ENCODE data around the gene CDC23. TPM values are rescaled to one million over a fixed set of nuclear protein-coding genes. Genes with fewer than 3 reads are reported as not detected.
A peak's percentile ranks its signal among the peaks of the same experiment; 100 is the strongest.
"Not testable (repeated sequence)": the region's sequence is repeated elsewhere in the genome, so short reads cannot be mapped to it uniquely, and the experiment has no call there.

CDC23 gene
- total RNA-seq, 2 donors from 2014 or later = 40.9 to 45.7 TPM

- Histone ChIP-seq H3K27me3 (ENCODE audit: control insufficient read depth, insufficient read depth, low read length, poor library complexity, severe bottlenecking) (no peaks in the 10 kb centered on the region), H3K27ac (ENCODE audit: low read depth, low read length) (no peak overlapping the region), H3K9ac (ENCODE audit: extremely low read depth, low read length, poor library complexity, severe bottlenecking) (no peak overlapping the region), H3K4me3 (ENCODE audit: low read length) (no peak overlapping the region), H3K4me1 (ENCODE audit: control insufficient read depth, insufficient read depth, low read length) (no peaks in the 10 kb centered on the region), H3K9me3 (ENCODE audit: control insufficient read depth, low read length) (no peaks in the 10 kb centered on the region), H3K36me3 (ENCODE audit: control insufficient read depth, insufficient read depth, low read length) (peaks cover 78% of the 10 kb centered on the region)
- no peak overlapping the region for H3K4me3 Mint-ChIP-seq
- no peaks in the 10 kb centered on the region for H3K27me3 Mint-ChIP-seq (ENCODE audit: insufficient read depth)
- H3K27ac Mint-ChIP-seq = no peak overlapping the region
- no peak for DNase-seq
- no peaks in the 10 kb centered on the region for H3K4me1 Mint-ChIP-seq
- H3K36me3 Mint-ChIP-seq (ENCODE audit: low read depth) = peaks cover 81% of the 10 kb centered on the region
- no peaks in the 10 kb centered on the region for H3K9me3 Mint-ChIP-seq
- TF ChIP-seq, protein P1, sequence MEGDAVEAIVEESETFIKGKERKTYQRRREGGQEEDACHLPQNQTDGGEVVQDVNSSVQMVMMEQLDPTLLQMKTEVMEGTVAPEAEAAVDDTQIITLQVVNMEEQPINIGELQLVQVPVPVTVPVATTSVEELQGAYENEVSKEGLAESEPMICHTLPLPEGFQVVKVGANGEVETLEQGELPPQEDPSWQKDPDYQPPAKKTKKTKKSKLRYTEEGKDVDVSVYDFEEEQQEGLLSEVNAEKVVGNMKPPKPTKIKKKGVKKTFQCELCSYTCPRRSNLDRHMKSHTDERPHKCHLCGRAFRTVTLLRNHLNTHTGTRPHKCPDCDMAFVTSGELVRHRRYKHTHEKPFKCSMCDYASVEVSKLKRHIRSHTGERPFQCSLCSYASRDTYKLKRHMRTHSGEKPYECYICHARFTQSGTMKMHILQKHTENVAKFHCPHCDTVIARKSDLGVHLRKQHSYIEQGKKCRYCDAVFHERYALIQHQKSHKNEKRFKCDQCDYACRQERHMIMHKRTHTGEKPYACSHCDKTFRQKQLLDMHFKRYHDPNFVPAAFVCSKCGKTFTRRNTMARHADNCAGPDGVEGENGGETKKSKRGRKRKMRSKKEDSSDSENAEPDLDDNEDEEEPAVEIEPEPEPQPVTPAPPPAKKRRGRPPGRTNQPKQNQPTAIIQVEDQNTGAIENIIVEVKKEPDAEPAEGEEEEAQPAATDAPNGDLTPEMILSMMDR (conservative IDR thresholded peaks at IDR 0.05) = no peak
- 90 to 100% methylated on average over 2 to 5 of the region's 5 CpGs for whole genome bisulfite sequencing, 2 experiments (ENCODE audit: insufficient coverage in 1 of 2, insufficient read length in 1 of 2)
Measured at GRCh38 chr5:138159666-138160065, 53.5 kb downstream of the CDC23 start.

DNA sequence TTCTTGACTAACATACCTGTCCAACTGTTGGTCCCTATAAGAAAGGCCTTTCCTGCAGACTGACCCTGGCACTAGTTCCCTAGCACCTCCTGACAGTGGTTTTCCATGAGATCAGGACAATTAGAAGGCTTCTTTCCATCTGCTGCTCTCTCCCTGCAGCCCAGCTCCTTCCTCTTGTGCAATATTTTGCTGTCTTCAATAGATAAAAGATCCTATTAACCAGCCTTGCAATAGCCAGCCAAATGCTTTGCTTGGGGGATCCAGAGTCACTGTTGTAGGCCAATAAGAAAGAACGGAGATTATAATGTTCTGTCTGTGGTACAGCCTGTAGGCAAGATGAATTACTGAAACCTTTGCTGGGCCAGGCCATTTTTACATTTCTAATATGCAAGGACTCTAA, 55.5 kb downstream of the CDC23 start:
- no peak for DNase-seq
- H3K4me3 Mint-ChIP-seq = no peak overlapping the region
- Histone ChIP-seq H3K4me1 (ENCODE audit: control insufficient read depth, insufficient read depth, low read length) (no peaks in the 10 kb centered on the region), H3K4me3 (ENCODE audit: low read length) (no peak overlapping the region), H3K27me3 (ENCODE audit: control insufficient read depth, insufficient read depth, low read length, poor library complexity, severe bottlenecking) (no peaks in the 10 kb centered on the region), H3K27ac (ENCODE audit: low read depth, low read length) (no peak overlapping the region), H3K36me3 (ENCODE audit: control insufficient read depth, insufficient read depth, low read length) (peaks cover 58% of the 10 kb centered on the region), H3K9me3 (ENCODE audit: control insufficient read depth, low read length) (no peaks in the 10 kb centered on the region), H3K9ac (ENCODE audit: extremely low read depth, low read length, poor library complexity, severe bottlenecking) (no peak overlapping the region)
- H3K27me3 Mint-ChIP-seq (ENCODE audit: insufficient read depth) = no peaks in the 10 kb centered on the region
- H3K9me3 Mint-ChIP-seq = no peaks in the 10 kb centered on the region
- no peaks in the 10 kb centered on the region for H3K4me1 Mint-ChIP-seq
- H3K36me3 Mint-ChIP-seq (ENCODE audit: low read depth) = peaks cover 61% of the 10 kb centered on the region
- no peak overlapping the region for H3K27ac Mint-ChIP-seq
- 89 to 100% methylated on average over 1 of the region's 1 CpG for WGBS, 2 experiments (ENCODE audit: insufficient coverage in 1 of 2, insufficient read length in 1 of 2)
- TF ChIP-seq, protein P1 (conservative IDR thresholded peaks at IDR 0.05) = no peak

GRCh38 chr5:138155977-138156376, 57.1 kb downstream of the CDC23 start:
- H3K36me3 ChIP-seq (ENCODE audit: control insufficient read depth, insufficient read depth, low read length) = peaks cover 45% of the 10 kb centered on the region
- H3K4me1 ChIP-seq (ENCODE audit: control insufficient read depth, insufficient read depth, low read length); H3K27me3 Mint-ChIP-seq (ENCODE audit: insufficient read depth); DNase-seq; H3K27me3 ChIP-seq (ENCODE audit: control insufficient read depth, insufficient read depth, low read length, poor library complexity, severe bottlenecking); H3K4me3 ChIP-seq (ENCODE audit: low read length); H3K4me3 Mint-ChIP-seq; H3K4me1 Mint-ChIP-seq; H3K9ac ChIP-seq (ENCODE audit: extremely low read depth, low read length, poor library complexity, severe bottlenecking); H3K27ac Mint-ChIP-seq; H3K9me3 Mint-ChIP-seq; H3K27ac ChIP-seq (ENCODE audit: low read depth, low read length); H3K9me3 ChIP-seq (ENCODE audit: control insufficient read depth, low read length): not testable (repeated sequence)
- peaks cover 49% of the 10 kb centered on the region for H3K36me3 Mint-ChIP-seq (ENCODE audit: low read depth)
- 91 to 96% methylated on average over 8 to 9 of the region's 9 CpGs for whole genome bisulfite sequencing, 2 experiments (ENCODE audit: insufficient coverage in 1 of 2, insufficient read length in 1 of 2)

DNA sequence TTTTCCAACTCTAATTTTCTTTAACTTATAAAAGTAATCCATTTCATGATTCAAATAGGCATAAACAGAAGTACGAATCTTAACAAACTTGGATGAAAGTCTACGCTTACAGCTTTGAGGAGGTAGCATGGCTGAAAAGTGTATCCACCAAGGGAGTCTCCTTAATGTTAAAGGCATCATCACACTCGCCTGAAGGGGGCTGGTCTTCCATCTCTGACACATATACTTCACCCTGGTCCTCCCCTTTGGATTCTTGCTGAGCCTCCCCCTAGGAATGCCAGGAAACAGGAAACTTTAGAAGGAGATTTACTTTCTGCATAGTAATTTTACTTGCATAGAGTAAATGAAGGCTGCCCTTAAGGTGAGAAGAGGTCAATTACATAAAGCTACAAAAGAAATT, 63.6 kb downstream of the CDC23 start:
- no peaks in the 10 kb centered on the region for H3K4me1 Mint-ChIP-seq
- peak; percentile 59 for DNase-seq
- Histone ChIP-seq H3K9me3 (ENCODE audit: control insufficient read depth, low read length) (no peaks in the 10 kb centered on the region), H3K4me1 (ENCODE audit: control insufficient read depth, insufficient read depth, low read length) (no peaks in the 10 kb centered on the region), H3K27ac (ENCODE audit: low read depth, low read length) (no peak overlapping the region), H3K27me3 (ENCODE audit: control insufficient read depth, insufficient read depth, low read length, poor library complexity, severe bottlenecking) (no peaks in the 10 kb centered on the region), H3K36me3 (ENCODE audit: control insufficient read depth, insufficient read depth, low read length) (no peaks in the 10 kb centered on the region), H3K9ac (ENCODE audit: extremely low read depth, low read length, poor library complexity, severe bottlenecking) (no peak overlapping the region), H3K4me3 (ENCODE audit: low read length) (no peak overlapping the region)
- H3K9me3 Mint-ChIP-seq = no peaks in the 10 kb centered on the region
- TF ChIP-seq, protein P1 (conservative IDR thresholded peaks at IDR 0.05) = peak; percentile 46
- H3K4me3 Mint-ChIP-seq = no peak overlapping the region
- H3K27ac Mint-ChIP-seq = no peak overlapping the region
- WGBS, 2 experiments (ENCODE audit: insufficient coverage in 1 of 2, insufficient read length in 1 of 2) = 42 to 100% methylated on average over 1 to 3 of the region's 3 CpGs
- no peaks in the 10 kb centered on the region for H3K27me3 Mint-ChIP-seq (ENCODE audit: insufficient read depth)
- H3K36me3 Mint-ChIP-seq (ENCODE audit: low read depth) = no peaks in the 10 kb centered on the region
